H9 (cell line): ENCODE measurements around the gene MYOZ3. TPM values are rescaled to one million over a fixed set of nuclear protein-coding genes. Genes with fewer than 3 reads are reported as not detected.

Source experiments
- DNase-seq: peaks from one replicate; pipeline ENCODE4 v3.0.0-alpha.2; 2017
- H2AFZ ChIP-seq: one replicate; pipeline ENCODE4 v1.6.1; 2013; ENCODE audit warnings: mild to moderate bottlenecking, low read length, control low read depth, moderate library complexity
- H2AK5ac ChIP-seq: 2 replicates; pipeline ENCODE4 v1.6.1; 2013; ENCODE audit warnings: low read length, control low read depth, mixed read lengths; ENCODE audit not compliant: insufficient read length
- H2BK120ac ChIP-seq: one replicate; pipeline ENCODE4 v1.6.1; 2013; ENCODE audit warnings: low read depth, mild to moderate bottlenecking, low read length, control low read depth, inconsistent platforms; ENCODE audit not compliant: poor library complexity, severe bottlenecking
- H2BK12ac ChIP-seq: 2 replicates; pipeline ENCODE4 v1.6.1; 2013; ENCODE audit warnings: low read length, control low read depth, mixed read lengths, low read depth; ENCODE audit not compliant: insufficient read length
- H2BK15ac ChIP-seq: 2 replicates; pipeline ENCODE4 v1.6.1; 2013; ENCODE audit warnings: low read depth, low read length, control low read depth
- H2BK20ac ChIP-seq: one replicate; pipeline ENCODE4 v1.6.1; 2013; ENCODE audit warnings: low read depth, mild to moderate bottlenecking, low read length, control low read depth, inconsistent platforms; ENCODE audit not compliant: poor library complexity, severe bottlenecking
- H2BK5ac ChIP-seq: 2 replicates; pipeline ENCODE4 v1.6.1; 2013; ENCODE audit warnings: low read length, control low read depth, mixed read lengths; ENCODE audit not compliant: insufficient read length
- H3K14ac ChIP-seq: 2 replicates; pipeline ENCODE4 v1.6.1; 2013; ENCODE audit warnings: low read length, control low read depth; ENCODE audit not compliant: insufficient read depth
- H3K18ac ChIP-seq: 2 replicates; pipeline ENCODE4 v1.6.1; 2013; ENCODE audit warnings: low read depth, mild to moderate bottlenecking, mixed read lengths, low read length, control low read depth; ENCODE audit not compliant: insufficient read length
- H3K23ac ChIP-seq: 2 replicates; pipeline ENCODE4 v1.6.1; 2013; ENCODE audit warnings: low read length, control low read depth, mixed read lengths, low read depth; ENCODE audit not compliant: insufficient read length
- H3K23me2 ChIP-seq: 2 replicates; pipeline ENCODE4 v1.6.1; 2013; ENCODE audit warnings: low read depth, mild to moderate bottlenecking, mixed read lengths, low read length, control low read depth; ENCODE audit not compliant: insufficient read length, poor library complexity, severe bottlenecking
- H3K27ac ChIP-seq: 2 replicates; pipeline ENCODE4 v1.5.1; 2013; ENCODE audit warnings: low read length, control low read depth, mixed read lengths, low read depth; ENCODE audit not compliant: insufficient read length
- H3K27me3 ChIP-seq: 2 replicates; pipeline ENCODE4 v1.6.1; 2013; ENCODE audit warnings: low read length, control low read depth, inconsistent platforms; ENCODE audit not compliant: insufficient read depth
- H3K4ac ChIP-seq: 2 replicates; pipeline ENCODE4 v1.6.1; 2013; ENCODE audit warnings: low read depth, mild to moderate bottlenecking, control low read depth, inconsistent platforms, low read length, moderate library complexity
- H3K4me1 ChIP-seq: 2 replicates; pipeline ENCODE4 v1.6.1; 2013; ENCODE audit warnings: low read length, control low read depth, inconsistent platforms; ENCODE audit not compliant: insufficient read depth
- H3K4me2 ChIP-seq: 2 replicates; pipeline ENCODE4 v1.6.1; 2013; ENCODE audit warnings: low read length, control low read depth, mixed read lengths; ENCODE audit not compliant: insufficient read length, insufficient read depth
- H3K56ac ChIP-seq: 2 replicates; pipeline ENCODE4 v1.6.1; 2013; ENCODE audit warnings: low read depth, mild to moderate bottlenecking, mixed read lengths, low read length, control low read depth; ENCODE audit not compliant: insufficient read length
- H3K79me1 ChIP-seq: 2 replicates; pipeline ENCODE4 v1.6.1; 2013; ENCODE audit warnings: low read depth, mild to moderate bottlenecking, moderate library complexity, low read length, control low read depth, inconsistent platforms; ENCODE audit not compliant: insufficient read depth, poor library complexity, severe bottlenecking
- H3K79me2 ChIP-seq: 2 replicates; pipeline ENCODE4 v1.6.1; 2013; ENCODE audit warnings: low read length, control low read depth, inconsistent platforms; ENCODE audit not compliant: insufficient read depth
- H3K9ac ChIP-seq: 2 replicates; pipeline ENCODE4 v1.6.1; 2013; ENCODE audit warnings: low read length, control low read depth, mixed read lengths; ENCODE audit not compliant: insufficient read length; ENCODE audit errors: extremely low read depth
- H3K9me3 ChIP-seq: one replicate; pipeline ENCODE4 v1.6.1; 2013; ENCODE audit warnings: low read depth, low read length, inconsistent platforms; ENCODE audit not compliant: control insufficient read depth
- H3T11ph ChIP-seq: one replicate; pipeline ENCODE4 v1.6.1; 2013; ENCODE audit warnings: mild to moderate bottlenecking, low read length, control low read depth, inconsistent platforms
- H4K20me1 ChIP-seq: one replicate; pipeline ENCODE4 v1.6.1; 2013; ENCODE audit not compliant: control insufficient read depth, insufficient read length, insufficient read depth
- H4K5ac ChIP-seq: 2 replicates; pipeline ENCODE4 v1.6.1; 2013; ENCODE audit warnings: low read depth, mild to moderate bottlenecking, mixed read lengths, low read length, control low read depth; ENCODE audit not compliant: insufficient read length
- H4K8ac ChIP-seq: replicated peaks from 2 replicates; pipeline ENCODE4 v1.6.1; 2013; ENCODE audit warnings: low read length, control low read depth, mixed read lengths, low read depth; ENCODE audit not compliant: insufficient read length
- H4K91ac ChIP-seq: 2 replicates; pipeline ENCODE4 v1.6.1; 2013; ENCODE audit warnings: low read depth, mild to moderate bottlenecking, moderate library complexity, mixed read lengths, low read length, control low read depth; ENCODE audit not compliant: insufficient read length
- H3K27ac Mint-ChIP-seq, 3 experiments: 2 replicates in 2 of 3; 3 replicates in 1 of 3; pipeline ENCODE4 v1.8.0; 2020 to 2021; ENCODE audit warnings: mixed read lengths in 3 of 3, mild to moderate bottlenecking in 1 of 3, moderate library complexity in 1 of 3
- H3K27me3 Mint-ChIP-seq: 2 replicates; pipeline ENCODE4 v1.8.0; 2021; ENCODE audit warnings: low read depth, mild to moderate bottlenecking, moderate library complexity, mixed read lengths
- H3K36me3 Mint-ChIP-seq, 3 experiments: 2 replicates in 2 of 3; 3 replicates in 1 of 3; pipeline ENCODE4 v1.8.0; 2020 to 2021; ENCODE audit warnings: low read depth in 3 of 3, mixed read lengths in 3 of 3; ENCODE audit not compliant: insufficient read depth in 1 of 3
- H3K4me1 Mint-ChIP-seq, 2 experiments: 2 replicates each; pipeline ENCODE4 v1.8.0; 2020; ENCODE audit warnings: mixed read lengths in 2 of 2
- H3K4me3 Mint-ChIP-seq, 2 experiments: 2 replicates in 1 of 2; 3 replicates in 1 of 2; pipeline ENCODE4 v1.8.0; 2020 to 2021; ENCODE audit warnings: mild to moderate bottlenecking in 2 of 2, mixed read lengths in 2 of 2, moderate library complexity in 1 of 2
- H3K9me3 Mint-ChIP-seq, 2 experiments: 2 replicates in 1 of 2; 3 replicates in 1 of 2; pipeline ENCODE4 v1.8.0; 2020; ENCODE audit warnings: mild to moderate bottlenecking in 2 of 2, mixed read lengths in 2 of 2, moderate library complexity in 1 of 2
- WGBS: extraction: QIAGEN DNeasy Blood & Tissue Kit; methylation state at CpG from one replicate; pipeline ENCODE4 v1.1.7; 2013; ENCODE audit warnings: missing lambda C conversion rate, low lambda C conversion rate, mixed read lengths; ENCODE audit not compliant: insufficient read length; ENCODE audit errors: extremely low coverage; 5-methylcytosine and 5-hydroxymethylcytosine counted together
- total RNA-seq: library from RNA; stranded (reverse); gene quantifications from 2 replicates; pipeline ENCODE4 v1.2.1, GENCODE V29; 2021
- TF ChIP-seq, protein P1 (sequence below): fragments of 200-600 bp; sonication (generic); conservative IDR thresholded peaks from 3 replicates; pipeline ENCODE4 v1.8.0; 2021; ENCODE audit warnings: antibody characterized with exemption, mild to moderate bottlenecking

Gene MYOZ3
- total RNA-seq, 1 experiment from 2014 or later: 18.1 TPM

GRCh38 chr5:150658699-150659265, 2.3 kb upstream of the MYOZ3 start:
- peaks cover 19 to 41% of the 10 kb centered on the region in 2 experiments for H3K4me1 Mint-ChIP-seq
- no peak overlapping the region for H3K9ac ChIP-seq
- TF ChIP-seq, protein P1, sequence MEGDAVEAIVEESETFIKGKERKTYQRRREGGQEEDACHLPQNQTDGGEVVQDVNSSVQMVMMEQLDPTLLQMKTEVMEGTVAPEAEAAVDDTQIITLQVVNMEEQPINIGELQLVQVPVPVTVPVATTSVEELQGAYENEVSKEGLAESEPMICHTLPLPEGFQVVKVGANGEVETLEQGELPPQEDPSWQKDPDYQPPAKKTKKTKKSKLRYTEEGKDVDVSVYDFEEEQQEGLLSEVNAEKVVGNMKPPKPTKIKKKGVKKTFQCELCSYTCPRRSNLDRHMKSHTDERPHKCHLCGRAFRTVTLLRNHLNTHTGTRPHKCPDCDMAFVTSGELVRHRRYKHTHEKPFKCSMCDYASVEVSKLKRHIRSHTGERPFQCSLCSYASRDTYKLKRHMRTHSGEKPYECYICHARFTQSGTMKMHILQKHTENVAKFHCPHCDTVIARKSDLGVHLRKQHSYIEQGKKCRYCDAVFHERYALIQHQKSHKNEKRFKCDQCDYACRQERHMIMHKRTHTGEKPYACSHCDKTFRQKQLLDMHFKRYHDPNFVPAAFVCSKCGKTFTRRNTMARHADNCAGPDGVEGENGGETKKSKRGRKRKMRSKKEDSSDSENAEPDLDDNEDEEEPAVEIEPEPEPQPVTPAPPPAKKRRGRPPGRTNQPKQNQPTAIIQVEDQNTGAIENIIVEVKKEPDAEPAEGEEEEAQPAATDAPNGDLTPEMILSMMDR: no peak

More at GRCh38 chr5:150658699-150659265, 2.3 kb upstream of the MYOZ3 start:
- no peak overlapping the region for H3K4ac ChIP-seq
- no peak overlapping the region for H2BK15ac ChIP-seq
- H2AFZ ChIP-seq: no peak overlapping the region
- no peak overlapping the region for H3K27ac ChIP-seq
- no peak overlapping the region for H3K4me2 ChIP-seq
- H3K14ac ChIP-seq: no peak overlapping the region
- H3K23me2 ChIP-seq: peaks cover 4% of the 10 kb centered on the region
- no peak overlapping the region for H3K56ac ChIP-seq
- no peaks in the 10 kb centered on the region for H4K20me1 ChIP-seq
- DNase-seq: peak; percentile 24
- H2BK12ac ChIP-seq: no peak overlapping the region
- no peaks in the 10 kb centered on the region for H3K79me1 ChIP-seq
- H2BK5ac ChIP-seq: no peak overlapping the region
- H3K79me2 ChIP-seq: no peaks in the 10 kb centered on the region
- H3T11ph ChIP-seq: no peak overlapping the region
- H4K5ac ChIP-seq: no peak overlapping the region
- H3K23ac ChIP-seq: no peak overlapping the region
- H2AK5ac ChIP-seq: no peak overlapping the region
- no peak overlapping the region for H4K8ac ChIP-seq
- H2BK20ac ChIP-seq: no peak overlapping the region
- peaks cover 26% of the 10 kb centered on the region for H3K27me3 Mint-ChIP-seq
- no peak overlapping the region for H2BK120ac ChIP-seq
- H3K27me3 ChIP-seq: no peaks in the 10 kb centered on the region; the same call in 1 of the 2 replicates
- H3K27ac Mint-ChIP-seq: no peak overlapping the region
- peak overlapping the region in 1 of 2 experiments; percentile 21; a peak in 1 of 5 replicates for H3K4me3 Mint-ChIP-seq
- no peaks in the 10 kb centered on the region; a peak in 1 of 7 replicates for H3K36me3 Mint-ChIP-seq
- WGBS: no CpG with 5 or more reads among the region's 3 CpGs
- H4K91ac ChIP-seq: no peak overlapping the region
- H3K4me1 ChIP-seq: no peaks in the 10 kb centered on the region
- no peak overlapping the region for H3K18ac ChIP-seq
- no peaks in the 10 kb centered on the region for H3K9me3 Mint-ChIP-seq
- no peaks in the 10 kb centered on the region for H3K9me3 ChIP-seq
